Activated CD8-positive, alpha-beta memory T cell treated with anti-CD3 and anti-CD28 coated beads, Interleukin-2, amount 50 U/mL, for 24 hours (primary cell): ENCODE data around the gene PEX11G.
"Not testable (repeated sequence)": the region's sequence is repeated elsewhere in the genome, so short reads cannot be mapped to it uniquely, and the experiment has no call there.

Source experiments
- DNase-seq: peaks from one replicate; pipeline ENCODE4 v3.0.0-alpha.2; 2020; ENCODE audit errors: extremely low read depth

Gene PEX11G

GRCh38 chr19:7433456-7433855 is 55.4 kb downstream of the PEX11G start:
- not testable (repeated sequence) for DNase-seq

- DNase-seq, result no peak
These were observed 59.1 kb downstream of the PEX11G start for GRCh38 chr19:7429638-7430282.

- DNase-seq, result no peak
These were observed 60.2 kb downstream of the PEX11G start for GRCh38 chr19:7428651-7429113.

- DNase-seq, result no peak
These were observed 60.9 kb downstream of the PEX11G start for GRCh38 chr19:7427944-7428343.

- peak; percentile 2 for DNase-seq
These were observed 61.8 kb downstream of the PEX11G start for GRCh38 chr19:7426986-7427385.
